ENCODE data around the gene ADAMTS1. TPM values are rescaled to one million over a fixed set of nuclear protein-coding genes. Genes with fewer than 3 reads are reported as not detected.
A peak's percentile ranks its signal among the peaks of the same experiment; 100 is the strongest.

ADAMTS1 gene
- total and polyA plus RNA-seq, 12 donors: 9.3 to 111 (median 41.9) TPM

GRCh38 chr21:26837539-26837938 is 7.7 kb downstream of the ADAMTS1 start:
- H3K27ac ChIP-seq: no peak overlapping the region
- TF ChIP-seq CTCF (IDR thresholded peaks at IDR 0.05) (no peak), POLR2A (IDR thresholded peaks at IDR 0.05) (no peak)
- H3K4me1 ChIP-seq (replicated peaks in 1 of 2): no peaks in the 10 kb centered on the region
- no peak overlapping the region for H3K4me3 ChIP-seq
- WGBS, 4 donors: 71 to 83% (median 77%) methylated on average over 3 of the region's 3 CpGs
- H3K9me3 ChIP-seq (replicated peaks in 1 of 3): no peaks in the 10 kb centered on the region
- H3K36me3 ChIP-seq (replicated peaks in 1 of 2): peaks cover 0 to 20% of the 10 kb centered on the region in 2 donors
- intact Hi-C loops (cut with DNase I): no loop called here
- no peak for DNase-seq
- H3K27me3 ChIP-seq: no peaks in the 10 kb centered on the region

- TF ChIP-seq POLR2A (IDR thresholded peaks at IDR 0.05) (no peak), CTCF (IDR thresholded peaks at IDR 0.05) (no peak)
- Histone ChIP-seq H3K36me3 (replicated peaks in 1 of 2) (peaks cover 0 to 20% of the 10 kb centered on the region in 2 donors), H3K4me1 (replicated peaks in 1 of 2) (no peaks in the 10 kb centered on the region), H3K27me3 (no peaks in the 10 kb centered on the region), H3K27ac (no peak overlapping the region), H3K9me3 (replicated peaks in 1 of 3) (no peaks in the 10 kb centered on the region), H3K4me3 (no peak overlapping the region)
- DNase-seq: no peak
- intact Hi-C loops (cut with DNase I): no loop called here
- whole genome bisulfite sequencing, 4 donors: 65 to 93% (median 83%) methylated on average over 3 of the region's 3 CpGs
Measured at GRCh38 chr21:26836528-26836927, 8.7 kb downstream of the ADAMTS1 start.

- intact Hi-C loops (cut with DNase I): no loop called here
- Histone ChIP-seq H3K4me3 (no peak overlapping the region), H3K27ac (no peak overlapping the region), H3K4me1 (replicated peaks in 1 of 2) (no peaks in the 10 kb centered on the region), H3K36me3 (replicated peaks in 1 of 2) (peaks cover 0 to 20% of the 10 kb centered on the region in 2 donors), H3K9me3 (replicated peaks in 1 of 3) (no peaks in the 10 kb centered on the region), H3K27me3 (no peaks in the 10 kb centered on the region)
- TF ChIP-seq POLR2A (IDR thresholded peaks at IDR 0.05) (no peak), CTCF (IDR thresholded peaks at IDR 0.05) (no peak)
- no peak for DNase-seq
- 37 to 82% (median 71%) methylated on average over 2 of the region's 2 CpGs for WGBS, 4 donors
Measured at GRCh38 chr21:26835714-26836265, 9.4 kb downstream of the ADAMTS1 start.

DNA sequence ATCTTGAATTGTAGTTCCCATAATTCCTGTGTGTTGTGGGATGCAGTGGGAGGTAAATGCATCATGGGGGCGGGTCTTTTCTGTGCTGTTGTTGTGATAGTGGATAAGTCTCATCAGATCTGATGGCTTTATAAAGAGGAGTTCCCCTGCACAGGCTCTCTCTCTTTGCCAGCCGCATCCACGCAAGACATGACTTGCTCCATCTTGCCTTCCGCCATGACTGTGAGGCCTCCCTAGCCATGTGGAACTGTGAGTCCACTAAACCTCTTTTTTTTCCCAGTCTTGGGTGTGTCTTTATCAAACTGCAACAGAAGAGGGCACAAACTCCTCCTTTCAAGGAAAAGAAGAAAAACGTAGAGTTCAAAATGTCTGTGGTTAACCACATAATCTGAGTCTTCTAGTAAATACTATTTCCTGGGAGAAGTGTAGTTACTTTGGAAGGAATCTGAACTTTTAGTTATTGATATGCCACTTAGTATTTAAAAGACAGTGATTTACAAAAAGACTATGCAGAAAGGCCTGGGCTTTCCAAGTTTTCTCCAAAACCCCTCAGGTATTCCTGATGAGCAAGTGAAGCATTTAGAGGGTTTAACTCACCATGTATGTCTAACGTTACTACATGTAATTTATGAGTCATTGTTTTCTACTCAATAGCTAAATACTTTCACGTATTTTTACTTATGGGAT is 10.0 kb downstream of the ADAMTS1 start:
- H3K9me3 ChIP-seq (replicated peaks in 1 of 3): peaks cover 0 to under 1% (median 0%) of the 10 kb centered on the region in 3 donors
- DNase-seq: peak in 2 of 7 donors; percentile 20 to 72
- H3K27me3 ChIP-seq: no peaks in the 10 kb centered on the region
- no peak overlapping the region for H3K27ac ChIP-seq
- H3K4me3 ChIP-seq: no peak overlapping the region
- H3K4me1 ChIP-seq (replicated peaks in 1 of 2): no peaks in the 10 kb centered on the region
- TF ChIP-seq POLR2A (IDR thresholded peaks at IDR 0.05) (no peak), CTCF (IDR thresholded peaks at IDR 0.05) (no peak)
- intact Hi-C loops (cut with DNase I): no loop called here
- WGBS, 4 donors: 74 to 81% (median 77%) methylated on average over 7 of the region's 7 CpGs
- H3K36me3 ChIP-seq (replicated peaks in 1 of 2): peaks cover 0 to 16% of the 10 kb centered on the region in 2 donors
